Activated naive CD8-positive, alpha-beta T cell treated with anti-CD3 and anti-CD28 coated beads for 36 hours (primary cell): ENCODE results near the gene UGT1A8. TPM values are rescaled to one million over a fixed set of nuclear protein-coding genes. Genes with fewer than 3 reads are reported as not detected.
"Not testable (repeated sequence)": the region's sequence is repeated elsewhere in the genome, so short reads cannot be mapped to it uniquely, and the experiment has no call there.

ENCODE experiments used
- DNase-seq: peaks from one replicate; pipeline ENCODE4 v3.0.0; 2021
- H3K27ac Mint-ChIP-seq: one replicate; pipeline ENCODE4 v1.8.0; 2022; ENCODE audit warnings: mild to moderate bottlenecking, moderate library complexity, mixed read lengths
- H3K27me3 Mint-ChIP-seq: one replicate; pipeline ENCODE4 v1.8.0; 2022; ENCODE audit warnings: mild to moderate bottlenecking, mixed read lengths
- H3K36me3 Mint-ChIP-seq: one replicate; pipeline ENCODE4 v1.8.0; 2021; ENCODE audit warnings: mild to moderate bottlenecking, mixed read lengths
- H3K4me1 Mint-ChIP-seq: one replicate; pipeline ENCODE4 v1.8.0; 2021; ENCODE audit warnings: mixed read lengths
- H3K4me3 Mint-ChIP-seq: one replicate; pipeline ENCODE4 v1.8.0; 2022; ENCODE audit warnings: mild to moderate bottlenecking, moderate library complexity, mixed read lengths
- H3K9me3 Mint-ChIP-seq: one replicate; pipeline ENCODE4 v1.8.0; 2022; ENCODE audit warnings: mixed read lengths
- total RNA-seq, 2 experiments: library from RNA; stranded (reverse); gene quantifications; one replicate each; pipeline ENCODE4 v1.2.3, GENCODE V29; 2021

Gene UGT1A8
- total RNA-seq, 2 experiments from 2014 or later, result not detected

GRCh38 chr2:233747283-233747544, 129.8 kb downstream of the UGT1A8 start:
- H3K4me1 Mint-ChIP-seq, result no peaks in the 10 kb centered on the region
- peaks cover 20% of the 10 kb centered on the region for H3K27me3 Mint-ChIP-seq
- no peak for DNase-seq
- peaks cover 6% of the 10 kb centered on the region for H3K9me3 Mint-ChIP-seq
- H3K27ac Mint-ChIP-seq, result no peak overlapping the region
- no peaks in the 10 kb centered on the region for H3K36me3 Mint-ChIP-seq
- no peak overlapping the region for H3K4me3 Mint-ChIP-seq

- not testable (repeated sequence) for H3K4me1 Mint-ChIP-seq, H3K9me3 Mint-ChIP-seq, H3K27ac Mint-ChIP-seq, DNase-seq, H3K36me3 Mint-ChIP-seq, H3K4me3 Mint-ChIP-seq
- H3K27me3 Mint-ChIP-seq, result peaks cover 17% of the 10 kb centered on the region
These were observed 133.3 kb downstream of the UGT1A8 start for GRCh38 chr2:233750689-233751088.

DNA sequence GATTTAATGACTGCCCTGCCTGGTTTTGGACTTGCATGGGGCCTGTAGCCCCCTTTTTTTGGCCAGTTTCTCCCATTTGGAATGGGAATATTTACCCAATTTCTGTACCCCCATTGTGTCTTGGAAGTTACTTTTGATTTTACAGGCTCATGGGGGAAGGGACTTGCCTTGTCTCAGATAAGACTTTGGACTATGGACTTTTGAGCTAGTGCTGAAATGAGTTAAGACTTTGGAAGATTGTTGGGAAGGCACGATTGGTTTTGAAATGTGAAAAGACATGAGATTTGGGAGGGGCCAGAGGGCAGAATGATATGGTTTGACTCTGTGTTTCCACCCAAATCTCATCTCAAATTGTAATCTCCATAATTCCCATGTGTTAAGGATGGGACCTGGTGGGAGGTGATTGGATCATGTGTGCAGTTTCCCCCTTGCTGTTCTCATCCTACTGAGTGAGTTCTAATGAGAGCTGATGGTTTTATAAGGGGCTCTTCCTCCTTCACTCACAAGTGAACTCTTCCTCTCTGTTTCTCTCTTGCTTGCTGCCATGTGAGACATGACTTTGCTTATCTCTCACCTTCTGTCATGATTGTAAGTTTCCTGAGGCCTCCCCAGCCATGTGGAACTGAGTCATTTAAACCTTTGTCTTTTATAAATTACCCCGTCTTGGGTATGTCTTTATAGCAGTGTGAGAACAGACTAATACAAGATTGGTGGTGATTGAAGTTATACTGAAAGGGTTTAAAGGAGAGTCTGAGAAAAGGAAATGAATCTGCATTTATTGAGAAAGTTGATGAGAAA, 134.0 kb downstream of the UGT1A8 start:
- not testable (repeated sequence) for H3K4me3 Mint-ChIP-seq, DNase-seq, H3K36me3 Mint-ChIP-seq, H3K27ac Mint-ChIP-seq, H3K4me1 Mint-ChIP-seq, H3K9me3 Mint-ChIP-seq
- H3K27me3 Mint-ChIP-seq, result peaks cover 15% of the 10 kb centered on the region

- Mint-ChIP-seq H3K9me3 (peaks cover 4% of the 10 kb centered on the region), H3K27ac (no peak overlapping the region), H3K27me3 (peaks cover 4% of the 10 kb centered on the region), H3K4me3 (no peak overlapping the region), H3K36me3 (no peaks in the 10 kb centered on the region), H3K4me1 (no peaks in the 10 kb centered on the region)
- DNase-seq, result no peak
These were observed 137.6 kb downstream of the UGT1A8 start for GRCh38 chr2:233754872-233755611.

DNA sequence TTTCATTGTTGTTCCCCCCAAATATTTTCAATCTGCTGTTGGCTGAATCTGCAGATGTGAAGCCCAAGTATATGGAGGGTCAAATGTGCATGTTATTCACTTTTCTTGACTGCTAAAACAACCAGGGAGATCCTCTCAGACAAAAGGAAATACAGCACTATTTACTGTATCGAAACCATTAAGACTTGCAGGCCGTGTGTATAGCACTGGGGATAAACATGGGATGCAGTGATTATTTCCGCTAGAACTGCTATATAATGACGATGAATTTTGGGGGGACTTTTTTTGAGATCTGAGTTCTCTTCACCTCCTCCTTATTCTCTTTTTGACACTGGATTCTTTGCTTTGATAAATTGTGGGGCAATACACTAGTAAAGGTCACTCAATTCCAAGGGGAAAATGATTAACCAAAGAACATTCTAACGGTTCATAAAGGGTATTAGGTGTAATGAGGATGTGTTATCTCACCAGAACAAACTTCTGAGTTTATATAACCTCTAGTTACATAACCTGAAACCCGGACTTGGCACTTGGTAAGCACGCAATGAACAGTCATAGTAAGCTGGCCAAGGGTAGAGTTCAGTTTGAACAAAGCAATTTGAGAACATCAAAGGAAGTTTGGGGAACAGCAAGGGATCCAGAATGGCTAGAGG, 139.1 kb downstream of the UGT1A8 start:
- no peaks in the 10 kb centered on the region for H3K36me3 Mint-ChIP-seq
- H3K9me3 Mint-ChIP-seq, result peaks cover 1% of the 10 kb centered on the region
- no peaks in the 10 kb centered on the region for H3K4me1 Mint-ChIP-seq
- DNase-seq, result no peak
- H3K4me3 Mint-ChIP-seq, result no peak overlapping the region
- no peaks in the 10 kb centered on the region for H3K27me3 Mint-ChIP-seq
- H3K27ac Mint-ChIP-seq, result no peak overlapping the region

DNA sequence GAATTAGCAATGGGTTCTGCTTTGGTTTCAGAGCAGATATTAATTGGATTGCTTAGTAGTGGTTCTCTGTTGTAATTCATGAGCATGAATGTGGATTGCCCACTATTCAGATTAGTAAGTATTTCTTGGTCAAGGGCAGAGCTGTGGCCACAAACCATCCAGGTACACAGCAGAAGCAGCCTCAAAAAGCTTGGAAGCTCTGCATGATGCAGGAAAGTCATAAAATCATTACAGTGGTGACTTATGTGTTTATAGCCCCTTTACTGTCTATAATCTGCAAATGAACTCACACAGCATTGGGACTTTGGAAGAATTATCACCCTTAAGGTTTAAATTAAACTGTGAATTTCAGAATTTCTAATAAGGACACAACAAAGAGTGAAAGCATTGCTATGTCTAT, 140.7 kb downstream of the UGT1A8 start:
- H3K27ac Mint-ChIP-seq, result no peak overlapping the region
- no peak overlapping the region for H3K4me3 Mint-ChIP-seq
- H3K9me3 Mint-ChIP-seq, result peaks cover 1% of the 10 kb centered on the region
- H3K36me3 Mint-ChIP-seq, result no peaks in the 10 kb centered on the region
- DNase-seq, result no peak
- H3K4me1 Mint-ChIP-seq, result no peaks in the 10 kb centered on the region
- peaks cover 4% of the 10 kb centered on the region for H3K27me3 Mint-ChIP-seq

DNA sequence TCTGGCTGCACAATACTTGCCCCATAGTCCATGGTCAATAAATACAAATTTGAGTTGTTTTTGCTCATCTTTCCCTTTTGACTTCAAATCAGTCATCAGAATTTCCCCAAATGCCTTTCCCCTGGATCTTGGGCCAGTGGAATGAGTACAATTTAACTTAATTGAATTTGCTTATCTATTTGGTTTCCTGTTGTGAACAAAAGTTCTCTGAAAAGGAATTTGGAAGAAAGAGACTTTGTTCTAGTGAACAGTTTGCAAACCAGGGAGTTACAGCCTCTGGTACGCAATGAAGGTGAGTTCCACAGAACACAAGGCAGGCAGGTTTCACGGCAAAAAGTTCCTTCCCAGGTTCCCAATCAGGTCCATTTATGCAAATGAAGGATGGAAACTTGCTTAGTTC, 141.4 kb downstream of the UGT1A8 start:
- DNase-seq, result no peak
- no peaks in the 10 kb centered on the region for H3K4me1 Mint-ChIP-seq
- H3K27ac Mint-ChIP-seq, result no peak overlapping the region
- H3K4me3 Mint-ChIP-seq, result no peak overlapping the region
- H3K36me3 Mint-ChIP-seq, result no peaks in the 10 kb centered on the region
- H3K27me3 Mint-ChIP-seq, result peaks cover 11% of the 10 kb centered on the region
- peaks cover 1% of the 10 kb centered on the region for H3K9me3 Mint-ChIP-seq

- DNase-seq, result no peak
- peaks cover 19% of the 10 kb centered on the region for H3K27me3 Mint-ChIP-seq
- no peak within 1 kb of the TSS for H3K27ac Mint-ChIP-seq
- no peak within 1 kb of the TSS for H3K4me3 Mint-ChIP-seq
- H3K9me3 Mint-ChIP-seq, result peaks cover under 1% of the 10 kb centered on the region
- H3K36me3 Mint-ChIP-seq, result no peaks in the 10 kb centered on the region
- H3K4me1 Mint-ChIP-seq, result no peaks in the 10 kb centered on the region
These were observed 142.6 kb downstream of the UGT1A8 start, which contains the start of gene UGT1A1 for GRCh38 chr2:233760043-233760442. Gene UGT1A1 (plus strand): TSS chr2:233760270. CDS start chr2:233760288, 18 bp downstream.

- DNase-seq, result no peak
- Mint-ChIP-seq H3K27me3 (peaks cover 20% of the 10 kb centered on the region), H3K4me3 (no peak overlapping the region), H3K4me1 (no peaks in the 10 kb centered on the region), H3K27ac (no peak overlapping the region), H3K9me3 (no peaks in the 10 kb centered on the region), H3K36me3 (no peaks in the 10 kb centered on the region)
These were observed 143.8 kb downstream of the UGT1A8 start for GRCh38 chr2:233761040-233761769.

DNA sequence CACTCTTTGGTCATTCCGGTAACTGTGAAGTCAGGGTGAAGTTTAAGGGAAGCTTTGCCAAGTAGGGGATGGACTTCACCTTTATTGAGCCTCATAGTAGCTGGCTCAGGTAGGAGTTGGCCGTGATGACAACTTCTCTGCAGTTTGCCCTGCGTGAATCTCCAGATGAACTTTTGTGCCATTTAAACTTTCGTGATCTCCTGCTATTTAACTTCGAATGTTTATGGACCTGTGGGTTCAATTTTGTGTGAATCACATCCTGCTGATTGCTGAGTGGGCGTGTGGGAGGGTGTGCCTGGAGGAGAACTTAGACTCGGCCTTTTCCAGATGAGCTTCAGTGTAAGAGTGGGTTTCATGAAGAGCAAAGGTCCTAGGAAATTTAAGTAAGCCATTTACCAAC, 146.8 kb downstream of the UGT1A8 start:
- DNase-seq, result no peak
- Mint-ChIP-seq H3K27ac (no peak overlapping the region), H3K36me3 (no peaks in the 10 kb centered on the region), H3K4me1 (no peaks in the 10 kb centered on the region), H3K27me3 (peaks cover 34% of the 10 kb centered on the region), H3K9me3 (no peaks in the 10 kb centered on the region), H3K4me3 (no peak overlapping the region)

DNA sequence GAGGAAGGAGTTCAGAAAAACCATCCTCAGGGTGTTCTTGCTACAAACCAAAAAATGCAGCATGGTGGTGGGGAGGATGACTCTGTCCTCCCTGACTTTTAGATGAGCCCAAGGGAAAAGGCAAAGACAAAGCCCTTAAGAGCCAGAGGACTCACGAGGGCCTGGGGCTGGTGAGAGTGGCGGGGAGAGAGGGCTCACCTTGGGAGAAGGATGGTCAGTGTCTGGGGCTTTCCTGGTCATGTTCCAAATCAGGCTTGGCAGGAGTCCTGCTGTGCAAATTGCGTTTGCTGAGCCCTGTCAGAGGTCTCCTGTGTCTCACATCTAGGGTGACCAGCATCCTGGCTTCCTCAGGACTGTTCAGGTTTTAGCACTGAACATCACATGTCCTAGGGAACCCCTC, 147.3 kb downstream of the UGT1A8 start:
- no peak for DNase-seq
- Mint-ChIP-seq H3K27ac (no peak overlapping the region), H3K9me3 (no peaks in the 10 kb centered on the region), H3K27me3 (peaks cover 37% of the 10 kb centered on the region), H3K36me3 (no peaks in the 10 kb centered on the region), H3K4me3 (no peak overlapping the region), H3K4me1 (no peaks in the 10 kb centered on the region)

- no peaks in the 10 kb centered on the region for H3K9me3 Mint-ChIP-seq
- H3K4me3 Mint-ChIP-seq, result no peak overlapping the region
- peaks cover 39% of the 10 kb centered on the region for H3K27me3 Mint-ChIP-seq
- no peak overlapping the region for H3K27ac Mint-ChIP-seq
- DNase-seq, result no peak
- H3K4me1 Mint-ChIP-seq, result no peaks in the 10 kb centered on the region
- no peaks in the 10 kb centered on the region for H3K36me3 Mint-ChIP-seq
These were observed 149.0 kb downstream of the UGT1A8 start for GRCh38 chr2:233766416-233766815.

GRCh38 chr2:233768076-233768475, 150.6 kb downstream of the UGT1A8 start:
- H3K9me3 Mint-ChIP-seq, result no peaks in the 10 kb centered on the region
- H3K27me3 Mint-ChIP-seq, result peaks cover 40% of the 10 kb centered on the region
- H3K4me1 Mint-ChIP-seq, result no peaks in the 10 kb centered on the region
- no peak overlapping the region for H3K27ac Mint-ChIP-seq
- H3K4me3 Mint-ChIP-seq, result no peak overlapping the region
- no peaks in the 10 kb centered on the region for H3K36me3 Mint-ChIP-seq
- no peak for DNase-seq

- no peak overlapping the region for H3K27ac Mint-ChIP-seq
- H3K4me3 Mint-ChIP-seq, result no peak overlapping the region
- no peak for DNase-seq
- H3K4me1 Mint-ChIP-seq, result no peaks in the 10 kb centered on the region
- peaks cover 31% of the 10 kb centered on the region for H3K27me3 Mint-ChIP-seq
- H3K9me3 Mint-ChIP-seq, result no peaks in the 10 kb centered on the region
- H3K36me3 Mint-ChIP-seq, result no peaks in the 10 kb centered on the region
These were observed 151.8 kb downstream of the UGT1A8 start for GRCh38 chr2:233769260-233769659.

GRCh38 chr2:233772153-233772552, 154.7 kb downstream of the UGT1A8 start:
- DNase-seq, result no peak
- Mint-ChIP-seq H3K36me3 (no peaks in the 10 kb centered on the region), H3K27ac (no peak overlapping the region), H3K4me1 (no peaks in the 10 kb centered on the region), H3K27me3 (peaks cover 24% of the 10 kb centered on the region), H3K9me3 (peaks cover 7% of the 10 kb centered on the region), H3K4me3 (no peak overlapping the region)
